HepG2 (cell line): Measurements from ENCODE around the gene MLLT11. TPM values are rescaled to one million over a fixed set of nuclear protein-coding genes. Genes with fewer than 3 reads are reported as not detected.

Experiments used
- AKAP8 ChIP-seq: sonication (generic); formaldehyde crosslinking; IDR thresholded peaks from 2 replicates; pipeline ENCODE4 v1.5.1; 2020; ENCODE audit warnings: mild to moderate bottlenecking, missing genetic modification reagents
- BCLAF1 ChIP-seq: fragments of 450-650 bp; IDR thresholded peaks from 2 replicates; pipeline ENCODE4 v1.6.1; 2017; ENCODE audit warnings: mild to moderate bottlenecking
- MYC ChIP-seq: sonication (generic); formaldehyde crosslinking; IDR thresholded peaks from 2 replicates; pipeline ENCODE4 v1.9.0; 2021; ENCODE audit warnings: missing genetic modification reagents, borderline replicate concordance
- POGK ChIP-seq: sonication (generic); formaldehyde crosslinking; conservative IDR thresholded peaks from 2 replicates; pipeline ENCODE4 v1.8.0; 2022; ENCODE audit warnings: mild to moderate bottlenecking, moderate library complexity, missing genetic modification reagents
- RCOR2 ChIP-seq: IDR thresholded peaks from 2 replicates; pipeline ENCODE4 v1.6.1; 2016; ENCODE audit warnings: missing biosample characterization, missing genetic modification reagents
- SALL2 ChIP-seq: sonication (generic); formaldehyde crosslinking; IDR thresholded peaks from 2 replicates; pipeline ENCODE4 v1.8.1; 2023; ENCODE audit warnings: mild to moderate bottlenecking, missing genetic modification reagents, inconsistent platforms
- YY1 ChIP-seq: IDR thresholded peaks from 2 replicates; pipeline ENCODE4 v1.6.1; 2011; ENCODE audit warnings: low read length, low read depth, moderate library complexity, mild to moderate bottlenecking; ENCODE audit not compliant: insufficient read depth, insufficient replicate concordance
- ZBED4 ChIP-seq: sonication (generic); formaldehyde crosslinking; IDR thresholded peaks from 2 replicates; pipeline ENCODE4 v1.4.0; 2020; ENCODE audit warnings: missing genetic modification reagents, borderline replicate concordance
- ZBTB2 ChIP-seq: sonication (generic); formaldehyde crosslinking; IDR thresholded peaks from 2 replicates; pipeline ENCODE4 v1.8.0; 2022; ENCODE audit warnings: low read depth, missing genetic modification reagents
- ZBTB20 ChIP-seq: sonication (generic); formaldehyde crosslinking; IDR thresholded peaks from 2 replicates; pipeline ENCODE4 v1.8.1; 2023; ENCODE audit warnings: missing genetic modification reagents, low read depth, mild to moderate bottlenecking, borderline replicate concordance
- ZMAT5 ChIP-seq: sonication (generic); formaldehyde crosslinking; IDR thresholded peaks from 2 replicates; pipeline ENCODE4 v1.5.0; 2020; ENCODE audit warnings: mild to moderate bottlenecking, low read depth, missing genetic modification reagents, borderline replicate concordance
- ZNF558 ChIP-seq: sonication (generic); formaldehyde crosslinking; IDR thresholded peaks from 2 replicates; pipeline ENCODE4 v1.9.0; 2022; ENCODE audit warnings: mild to moderate bottlenecking, missing genetic modification reagents, borderline replicate concordance
- polyA plus RNA-seq, 8 experiments: library from polyadenylated mRNA; depleted of rRNA in 3 of 8; stranded (reverse) in 7 of 8; unstranded in 1 of 8; fragments of >200 nt; fragmentation: Illumina TruSeq in 4 of 8; extraction: Trizol in 4 of 8; gene quantifications; 2 replicates each; pipeline versions ENCODE4 v1.2.1 to v1.2.3, GENCODE V29; 2011 to 2016; ENCODE audit warnings: low read depth in 4 of 8, missing spikeins in 1 of 8, mixed read lengths in 1 of 8; ENCODE audit not compliant: insufficient read depth in 1 of 8
- total RNA-seq, 5 experiments: library from RNA; depleted of rRNA; stranded (reverse); fragments of >200 nt; fragmentation: Illumina TruSeq; extraction: Trizol; gene quantifications; 2 replicates each; pipeline ENCODE4 v1.2.3, GENCODE V29; 2016; ENCODE audit warnings: low read depth in 1 of 5

MLLT11 gene
- total and polyA plus RNA-seq, 2 of the 13 experiments (the other 11 are each of a cell fraction or from before 2014, with no cell fraction given), result 0.21 to 0.22 TPM

GRCh38 chr1:151059109-151060006 is 839 bp upstream of the MLLT11 start, which contains the start of gene CDC42SE1 (continued):
- TF ChIP-seq POGK (CRISPR knock-in tag) (peak; percentile 51; the same call in 1 of the 2 replicates), SALL2 (CRISPR knock-in tag) (no peak), ZNF558 (peak; percentile 80; the same call in 1 of the 2 replicates), ZBTB20 (CRISPR knock-in tag) (peak; percentile 90; the same call in 1 of the 2 replicates), ZBTB2 (CRISPR knock-in tag) (peak; percentile 62; the same call in 1 of the 2 replicates), ZBED4 (CRISPR knock-in tag) (0 out of 2 replicates have a peak, but pooled peaks have one; percentile 38), YY1 (peak; percentile 40), BCLAF1 (no peak), MYC (peak; percentile 75; the same call in 1 of the 2 replicates), RCOR2 (CRISPR knock-in tag) (no peak), AKAP8 (CRISPR knock-in tag) (no peak), ZMAT5 (CRISPR knock-in tag) (no peak)
